Activated naive CD8-positive, alpha-beta T cell treated with anti-CD3 and anti-CD28 coated beads, Interleukin-2, amount 50 U/mL, for 16 hours (primary cell): Measurements from ENCODE around the gene SV2C.

Experiments used
- DNase-seq: peaks from one replicate; pipeline ENCODE4 v3.0.0-alpha.2; 2020; ENCODE audit warnings: low read depth, low spot score

The SV2C gene

GRCh38 chr5:76380346-76381066 lies 297.3 kb downstream of the SV2C start:
- DNase-seq, result no peak

- no peak for DNase-seq
Observed at GRCh38 chr5:76383126-76383832, 300.1 kb downstream of the SV2C start.

GRCh38 chr5:76384189-76384588 lies 301.0 kb downstream of the SV2C start:
- DNase-seq, result no peak

- no peak for DNase-seq
Observed at GRCh38 chr5:76384705-76385104, 301.5 kb downstream of the SV2C start.

- DNase-seq, result no peak
Observed at GRCh38 chr5:76385540-76385939, 302.4 kb downstream of the SV2C start.

- no peak for DNase-seq
Observed at GRCh38 chr5:76386360-76386759, 303.2 kb downstream of the SV2C start.

- no peak for DNase-seq
Observed at GRCh38 chr5:76388236-76388635, 305.1 kb downstream of the SV2C start.

GRCh38 chr5:76388791-76389512 lies 305.8 kb downstream of the SV2C start:
- DNase-seq, result no peak

- DNase-seq, result no peak
Observed at GRCh38 chr5:76389513-76390154, 306.5 kb downstream of the SV2C start.

- DNase-seq, result no peak
Observed at GRCh38 chr5:76391014-76391413, 307.8 kb downstream of the SV2C start.

GRCh38 chr5:76393035-76393680 lies 310.0 kb downstream of the SV2C start:
- DNase-seq, result no peak

GRCh38 chr5:76397200-76397599 lies 314.0 kb downstream of the SV2C start:
- no peak for DNase-seq

GRCh38 chr5:76399268-76399667 lies 316.1 kb downstream of the SV2C start:
- DNase-seq, result no peak

GRCh38 chr5:76400466-76400865 lies 317.3 kb downstream of the SV2C start:
- DNase-seq, result no peak

GRCh38 chr5:76401801-76402250 lies 318.6 kb downstream of the SV2C start:
- DNase-seq, result no peak

- peak; percentile 50 for DNase-seq
Observed at GRCh38 chr5:76402251-76402885, 319.2 kb downstream of the SV2C start.

GRCh38 chr5:76402886-76403765 lies 319.9 kb downstream of the SV2C start, which contains the start of gene IQGAP2:
Gene IQGAP2, plus strand, starts transcription at chr5:76403285. Its CDS starts 261 bp downstream, at chr5:76403546.
- peak; percentile 45 for DNase-seq
